ENCODE results near the gene PKNOX2. TPM values are rescaled to one million over a fixed set of nuclear protein-coding genes. Genes with fewer than 3 reads are reported as not detected.

PKNOX2 gene
- total and polyA plus RNA-seq, 9 donors = 10.6 to 42.3 (median 30.0) TPM

DNA sequence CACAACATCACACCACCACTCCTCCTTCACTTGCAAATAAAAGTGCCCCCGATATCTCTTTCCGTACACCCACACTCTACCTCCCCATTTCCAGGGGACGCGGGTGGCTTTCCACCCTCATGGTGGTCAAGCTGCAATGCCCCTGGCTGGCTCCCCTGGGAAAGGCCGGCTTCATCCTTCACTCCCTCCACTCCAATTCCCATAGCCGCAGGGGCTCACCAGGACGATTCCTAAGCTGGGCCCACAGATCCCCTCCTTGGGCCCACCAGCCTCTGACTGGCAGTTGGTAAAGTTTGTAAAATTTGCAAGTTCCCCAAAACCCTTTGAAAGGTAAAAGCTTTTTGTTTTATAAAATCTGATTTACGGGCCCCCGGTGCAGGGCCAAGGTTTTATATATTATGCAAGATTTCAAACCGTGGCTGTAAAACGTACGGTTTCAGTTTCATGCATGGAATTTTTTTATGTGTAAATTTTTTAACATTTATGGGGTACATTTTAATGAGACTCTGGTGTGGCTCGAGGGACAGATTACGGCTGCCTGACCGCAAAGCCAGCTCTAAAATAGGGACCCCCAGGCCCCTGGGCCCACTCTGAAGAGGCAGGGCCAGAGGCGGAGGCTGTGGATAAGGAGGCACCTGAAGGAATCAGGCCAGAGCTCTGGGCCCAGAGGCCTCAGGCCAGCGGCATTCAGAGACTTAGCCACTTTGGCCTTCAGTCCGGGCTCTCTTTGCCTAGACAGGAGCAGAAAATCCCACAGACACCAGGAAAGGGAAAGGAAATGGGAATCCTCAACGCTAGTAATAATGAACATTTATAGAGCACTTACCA is 225.0 kb downstream of the PKNOX2 start:
- intact Hi-C loops (cut with DNase I) = no loop called here
- H3K27ac ChIP-seq = no peak overlapping the region
- TF ChIP-seq POLR2A (IDR thresholded peaks at IDR 0.05) (no peak), EP300 (IDR thresholded peaks at IDR 0.05) (no peak)
- TF ChIP-seq, protein P1, sequence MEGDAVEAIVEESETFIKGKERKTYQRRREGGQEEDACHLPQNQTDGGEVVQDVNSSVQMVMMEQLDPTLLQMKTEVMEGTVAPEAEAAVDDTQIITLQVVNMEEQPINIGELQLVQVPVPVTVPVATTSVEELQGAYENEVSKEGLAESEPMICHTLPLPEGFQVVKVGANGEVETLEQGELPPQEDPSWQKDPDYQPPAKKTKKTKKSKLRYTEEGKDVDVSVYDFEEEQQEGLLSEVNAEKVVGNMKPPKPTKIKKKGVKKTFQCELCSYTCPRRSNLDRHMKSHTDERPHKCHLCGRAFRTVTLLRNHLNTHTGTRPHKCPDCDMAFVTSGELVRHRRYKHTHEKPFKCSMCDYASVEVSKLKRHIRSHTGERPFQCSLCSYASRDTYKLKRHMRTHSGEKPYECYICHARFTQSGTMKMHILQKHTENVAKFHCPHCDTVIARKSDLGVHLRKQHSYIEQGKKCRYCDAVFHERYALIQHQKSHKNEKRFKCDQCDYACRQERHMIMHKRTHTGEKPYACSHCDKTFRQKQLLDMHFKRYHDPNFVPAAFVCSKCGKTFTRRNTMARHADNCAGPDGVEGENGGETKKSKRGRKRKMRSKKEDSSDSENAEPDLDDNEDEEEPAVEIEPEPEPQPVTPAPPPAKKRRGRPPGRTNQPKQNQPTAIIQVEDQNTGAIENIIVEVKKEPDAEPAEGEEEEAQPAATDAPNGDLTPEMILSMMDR (IDR thresholded peaks at IDR 0.05) = no peak
- H3K9me3 ChIP-seq = no peaks in the 10 kb centered on the region
- no peaks in the 10 kb centered on the region for H3K36me3 ChIP-seq
- H3K4me3 ChIP-seq = no peak overlapping the region
- no peak for DNase-seq
- peaks cover 3% of the 10 kb centered on the region for H3K4me1 ChIP-seq (ENCODE audit: insufficient read depth)
- 86 to 88% (median 86%) methylated on average over 19 of the region's 19 CpGs for WGBS, 3 donors
- H3K27me3 ChIP-seq = no peaks in the 10 kb centered on the region

DNA sequence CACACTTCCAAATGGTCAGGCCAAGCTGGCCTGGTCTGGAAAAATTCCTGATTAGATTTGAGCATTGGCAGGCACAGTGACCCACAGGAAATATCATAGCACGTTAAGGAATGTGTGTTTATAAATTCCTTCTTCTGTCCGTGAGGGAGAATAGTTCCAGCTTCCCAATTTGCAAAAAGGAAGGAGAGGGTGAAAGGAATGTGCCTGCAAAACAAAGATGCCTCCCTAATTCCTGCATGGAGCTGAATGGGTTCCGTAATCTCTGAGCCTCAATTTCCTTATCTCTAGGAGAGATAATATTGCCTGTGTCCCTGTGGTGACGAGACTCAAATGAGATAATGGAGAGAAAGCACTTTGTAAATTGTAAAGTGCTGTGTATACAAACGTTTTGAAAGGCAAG is 226.4 kb downstream of the PKNOX2 start:
- Histone ChIP-seq H3K9me3 (no peaks in the 10 kb centered on the region), H3K4me3 (no peak overlapping the region), H3K4me1 (ENCODE audit: insufficient read depth) (peaks cover 3% of the 10 kb centered on the region), H3K27me3 (no peaks in the 10 kb centered on the region), H3K27ac (no peak overlapping the region), H3K36me3 (no peaks in the 10 kb centered on the region)
- DNase-seq = no peak
- 1 to 4% (median 3%) methylated on average over 5 of the region's 5 CpGs for WGBS, 3 donors
- TF ChIP-seq, protein P1 (IDR thresholded peaks at IDR 0.05) = no peak
- TF ChIP-seq EP300 (IDR thresholded peaks at IDR 0.05) (no peak), POLR2A (IDR thresholded peaks at IDR 0.05) (no peak)
- intact Hi-C loops (cut with DNase I) = no loop called here

DNA sequence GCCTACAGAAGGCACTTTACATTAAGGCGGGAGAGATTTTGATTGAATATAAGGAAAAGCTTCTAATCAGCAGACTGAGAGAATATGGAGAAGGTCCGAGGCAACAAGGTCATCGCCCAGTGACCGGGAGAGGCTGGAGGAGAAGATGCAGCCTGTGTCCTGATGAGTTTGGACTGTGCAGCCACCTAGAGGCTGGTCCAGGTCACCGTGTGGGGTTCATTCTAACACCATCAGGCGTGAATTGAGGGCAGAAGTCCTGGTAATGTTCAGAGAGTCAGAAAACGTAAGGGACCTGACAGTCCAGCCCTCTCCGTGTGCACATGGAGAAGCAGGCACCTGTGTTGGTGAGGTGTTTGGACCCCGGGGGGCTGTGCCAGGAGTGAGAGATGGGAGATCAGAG is 228.8 kb downstream of the PKNOX2 start:
- H3K9me3 ChIP-seq = no peaks in the 10 kb centered on the region
- no peaks in the 10 kb centered on the region for H3K36me3 ChIP-seq
- no peak overlapping the region for H3K27ac ChIP-seq
- H3K4me3 ChIP-seq = no peak overlapping the region
- DNase-seq = no peak
- WGBS, 3 donors = 91 to 94% (median 92%) methylated on average over 9 of the region's 9 CpGs
- peaks cover 3% of the 10 kb centered on the region for H3K4me1 ChIP-seq (ENCODE audit: insufficient read depth)
- intact Hi-C loops (cut with DNase I) = no loop called here
- H3K27me3 ChIP-seq = no peaks in the 10 kb centered on the region
- TF ChIP-seq, protein P1 (IDR thresholded peaks at IDR 0.05) = no peak
- TF ChIP-seq EP300 (IDR thresholded peaks at IDR 0.05) (no peak), POLR2A (IDR thresholded peaks at IDR 0.05) (no peak)

DNA sequence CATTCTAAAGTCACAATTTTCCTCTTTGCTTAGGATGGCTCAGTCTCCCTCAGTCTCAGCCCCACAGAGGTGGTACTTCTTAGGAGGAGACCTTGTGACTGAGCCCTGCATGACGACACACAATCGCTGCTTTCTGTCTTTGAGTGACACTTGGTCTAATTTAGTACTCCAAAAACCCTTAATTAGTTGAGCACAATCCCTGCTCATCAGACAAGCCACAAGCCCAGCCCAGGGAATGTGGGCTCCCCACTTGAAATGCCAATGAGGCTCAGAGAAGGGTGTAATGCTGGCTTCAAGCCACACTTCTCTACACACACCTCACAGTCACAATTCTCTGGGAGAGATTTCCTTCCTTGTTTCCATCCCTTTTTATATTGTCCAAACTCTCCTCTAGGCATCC is 229.7 kb downstream of the PKNOX2 start:
- H3K36me3 ChIP-seq = no peaks in the 10 kb centered on the region
- no peak for DNase-seq
- no peak overlapping the region for H3K27ac ChIP-seq
- H3K27me3 ChIP-seq = no peaks in the 10 kb centered on the region
- H3K9me3 ChIP-seq = no peaks in the 10 kb centered on the region
- 93 to 98% (median 94%) methylated on average over 2 of the region's 2 CpGs for WGBS, 3 donors
- no peak overlapping the region for H3K4me3 ChIP-seq
- peaks cover 3% of the 10 kb centered on the region for H3K4me1 ChIP-seq (ENCODE audit: insufficient read depth)
- intact Hi-C loops (cut with DNase I) = no loop called here
- TF ChIP-seq POLR2A (IDR thresholded peaks at IDR 0.05) (no peak), EP300 (IDR thresholded peaks at IDR 0.05) (no peak)
- TF ChIP-seq, protein P1 (IDR thresholded peaks at IDR 0.05) = no peak

All from ovary (tissue), 9 donors.